Stimulated activated CD4-positive, alpha-beta T cell treated with anti-CD3 and anti-CD28 coated beads, Interleukin-1b, Interleukin-23, amount 100 ng/mL, for 24 hours (primary cell): Measurements from ENCODE around the gene PEAK1.
"Not testable (repeated sequence)": the region's sequence is repeated elsewhere in the genome, so short reads cannot be mapped to it uniquely, and the experiment has no call there.

Experiments used
- DNase-seq, 4 experiments: peaks; one replicate each; pipeline ENCODE4 v3.0.0-alpha.2; 2020; ENCODE audit warnings: low read depth in 4 of 4, low spot score in 1 of 4

PEAK1 gene

GRCh38 chr15:77311618-77312398, 108.1 kb downstream of the PEAK1 start:
- no peak for DNase-seq

DNA sequence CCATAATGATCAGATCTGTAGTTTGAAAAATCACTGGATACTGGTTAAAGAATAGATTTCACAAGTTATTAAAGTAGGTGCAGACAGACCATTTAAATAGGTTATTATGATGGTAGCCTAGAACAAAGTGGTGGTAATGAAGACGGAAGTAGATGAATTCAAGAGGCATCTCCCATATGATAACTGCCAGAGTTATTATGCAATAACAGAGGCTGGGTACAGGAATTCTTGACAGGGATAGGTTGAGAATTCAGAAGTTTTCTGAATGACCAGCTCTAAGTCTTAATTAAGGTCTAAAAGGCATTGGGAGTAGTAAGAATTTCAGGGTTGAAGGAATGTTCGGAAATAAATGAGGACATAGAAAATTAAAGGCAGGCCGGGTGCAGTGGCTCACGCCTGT, 108.9 kb downstream of the PEAK1 start:
- no peak for DNase-seq

DNA sequence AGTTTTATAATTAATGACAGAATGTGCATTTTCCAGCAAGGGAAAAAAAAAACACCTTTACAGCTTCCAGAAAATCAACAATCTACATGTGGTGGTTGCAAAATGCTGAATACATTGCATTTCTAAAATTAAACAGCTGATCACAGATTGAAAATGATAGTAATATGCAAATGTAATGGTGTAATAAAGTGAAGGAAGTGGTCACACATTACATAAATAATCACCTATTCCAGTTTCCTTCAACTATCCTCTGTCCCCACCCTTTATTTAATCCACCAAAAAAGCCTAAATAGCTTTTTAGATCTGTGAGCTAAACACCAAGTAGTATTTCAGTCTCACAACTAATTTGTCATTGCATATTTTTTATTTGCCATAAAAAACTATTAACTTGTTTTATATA, 110.5 kb downstream of the PEAK1 start:
- DNase-seq, result no peak

GRCh38 chr15:77305953-77306352, 114.0 kb downstream of the PEAK1 start:
- DNase-seq, result no peak

GRCh38 chr15:77296773-77297337, 123.0 kb downstream of the PEAK1 start:
- DNase-seq, result no peak

DNA sequence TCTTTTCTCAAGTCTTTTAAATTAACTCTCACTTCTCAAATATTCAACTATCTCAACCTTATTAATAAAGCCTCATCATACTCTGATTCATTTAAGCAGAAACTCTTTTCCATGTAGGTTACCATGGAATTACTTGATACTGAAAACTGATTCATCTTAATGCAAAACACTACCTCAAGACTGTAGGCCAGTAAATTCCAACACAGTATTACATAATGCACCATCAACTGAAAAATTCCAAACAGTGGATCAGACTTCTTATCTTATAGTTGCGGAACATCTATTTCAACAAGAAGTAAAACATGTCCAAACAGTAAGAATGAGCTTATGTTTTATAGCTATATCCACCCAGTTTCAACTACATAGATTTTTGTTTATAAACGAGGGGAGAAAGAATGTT, 124.5 kb downstream of the PEAK1 start:
- DNase-seq, result no peak

DNA sequence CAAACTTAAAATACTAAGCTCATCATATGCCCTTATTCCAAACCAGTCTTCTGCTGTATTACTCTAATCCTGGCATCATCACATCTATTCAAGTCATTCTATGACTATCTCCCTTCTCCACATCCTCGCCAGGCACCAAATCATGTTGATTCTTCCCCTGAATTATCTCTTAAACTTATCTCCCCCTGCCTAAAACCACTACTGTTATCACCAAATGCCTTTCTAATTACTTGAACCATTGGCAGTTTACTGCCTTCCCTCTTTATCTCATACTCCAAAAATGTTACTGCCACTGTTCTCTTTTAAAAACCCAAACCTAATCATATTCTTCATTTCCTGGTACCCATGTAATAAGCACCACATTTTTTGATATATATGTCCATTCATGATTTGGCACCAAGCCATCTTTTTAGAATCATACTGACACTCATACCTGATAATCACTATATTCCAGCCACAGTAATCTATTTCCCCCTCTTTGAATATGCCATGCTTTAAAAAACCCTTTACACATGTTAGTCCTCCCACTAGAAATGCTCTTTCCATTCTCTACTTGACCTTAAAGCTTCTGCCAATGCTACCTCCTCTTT, 126.8 kb downstream of the PEAK1 start:
- no peak for DNase-seq

GRCh38 chr15:77291107-77291506, 128.8 kb downstream of the PEAK1 start:
- no peak for DNase-seq

DNA sequence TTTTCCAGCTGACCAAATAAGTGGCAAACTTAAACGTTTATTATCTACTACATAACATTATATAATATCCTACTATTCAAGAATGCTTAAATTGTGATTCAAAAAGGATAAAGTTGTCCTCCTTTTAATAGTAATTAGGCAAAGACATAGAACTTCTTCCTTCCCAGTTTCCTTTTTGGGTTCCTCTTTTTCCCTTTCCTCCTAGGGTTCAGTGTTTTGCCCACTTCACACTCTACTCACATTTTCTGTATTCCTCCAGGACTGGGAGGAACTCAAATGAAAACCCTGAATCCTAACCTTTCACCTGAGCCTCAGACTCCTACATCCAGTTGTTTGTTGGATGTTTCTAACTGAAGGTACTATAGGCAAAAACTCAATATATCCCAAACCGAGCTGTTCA, 132.5 kb downstream of the PEAK1 start:
- no peak for DNase-seq

- no peak for DNase-seq
Observed at GRCh38 chr15:77285057-77285997, 134.6 kb downstream of the PEAK1 start.

DNA sequence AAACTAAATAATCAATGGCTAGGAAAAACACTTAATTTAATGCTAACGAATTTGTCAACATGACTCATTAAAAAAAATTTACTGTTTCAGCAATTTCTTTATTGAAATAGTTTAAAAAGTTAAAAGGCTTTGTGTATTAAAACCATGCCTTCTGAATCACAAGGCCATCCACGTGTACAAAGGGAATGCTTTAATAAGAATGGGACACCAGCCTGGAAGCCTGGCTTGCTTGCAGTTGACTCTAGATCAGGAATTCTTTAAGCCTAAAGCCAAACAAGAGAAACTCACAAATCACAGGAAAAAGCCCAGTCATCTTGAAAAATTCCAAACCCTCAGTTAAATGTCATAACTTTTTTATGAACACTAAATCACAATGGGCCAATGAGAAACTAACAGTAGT, 137.6 kb downstream of the PEAK1 start:
- DNase-seq, result no peak

DNA sequence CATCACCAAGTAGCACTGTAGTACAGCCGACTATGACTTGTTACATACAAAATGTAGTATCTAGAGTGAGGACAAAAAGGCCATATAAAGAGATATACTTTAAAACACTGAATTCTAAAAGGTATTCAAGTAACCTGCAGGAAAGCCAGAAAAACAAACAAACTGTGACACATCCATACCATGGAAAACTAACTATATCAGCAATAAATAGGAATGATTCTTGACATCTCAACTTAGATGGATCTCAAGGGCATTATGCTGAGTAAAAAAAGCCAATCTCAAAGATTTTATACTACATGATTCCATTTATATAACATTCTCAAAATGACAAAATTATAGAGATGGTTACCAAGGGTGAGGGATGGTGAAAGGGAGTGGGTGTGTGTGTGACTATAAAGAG, 143.0 kb downstream of the PEAK1 start:
- no peak for DNase-seq

- DNase-seq, result no peak
Observed at GRCh38 chr15:77276096-77276495, 143.8 kb downstream of the PEAK1 start.

DNA sequence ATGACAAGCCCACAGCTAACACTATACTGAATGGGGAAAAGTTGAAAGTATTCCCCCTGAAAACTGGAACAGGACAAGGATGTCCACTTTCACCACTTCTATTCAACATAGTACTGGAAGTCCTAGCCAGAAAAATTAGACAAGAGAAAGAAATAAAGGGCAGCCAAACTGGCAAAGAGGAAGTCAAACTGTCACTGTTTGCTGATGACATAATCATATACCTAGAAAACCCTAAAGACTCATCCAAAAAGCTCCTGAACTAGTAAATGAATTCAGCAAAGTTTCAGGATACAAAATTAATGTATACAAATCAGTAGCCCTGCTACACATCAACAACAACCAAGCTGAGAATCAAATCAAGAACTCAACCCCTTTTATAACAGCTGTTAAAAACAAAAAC, 146.8 kb downstream of the PEAK1 start:
- DNase-seq, result not testable (repeated sequence)

DNA sequence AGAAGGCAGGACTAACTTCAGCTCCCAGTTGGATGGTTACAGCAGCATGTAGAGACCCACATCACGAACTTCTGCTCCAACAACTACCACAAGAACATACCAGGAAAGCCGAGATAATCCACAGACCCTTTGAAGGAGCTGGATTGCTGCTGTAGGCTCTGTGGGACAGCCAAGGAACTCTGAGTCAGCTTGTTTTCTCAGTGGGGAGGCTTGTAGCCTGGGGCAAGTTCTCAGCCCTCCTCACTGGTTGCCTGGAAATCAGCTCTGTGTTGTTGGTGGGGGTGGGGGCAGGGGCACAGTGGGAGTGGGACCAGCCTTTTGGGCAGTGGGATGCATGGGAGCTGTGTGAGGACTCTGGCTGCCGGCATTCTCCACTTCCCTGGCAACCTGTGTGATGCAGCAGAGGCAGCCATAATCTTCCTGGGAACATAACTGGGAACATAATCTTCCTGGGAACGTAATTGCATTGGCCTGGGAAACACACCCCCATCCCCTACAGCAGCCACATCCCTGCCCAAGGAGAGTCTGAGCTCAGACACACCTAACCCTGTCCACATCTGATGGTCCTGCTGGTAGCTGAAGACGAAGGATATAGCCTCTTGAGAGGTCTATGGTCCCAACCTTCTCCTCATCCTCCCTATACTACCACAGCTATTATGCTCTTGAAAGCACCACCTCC, 153.1 kb downstream of the PEAK1 start:
- DNase-seq, result no peak

DNA sequence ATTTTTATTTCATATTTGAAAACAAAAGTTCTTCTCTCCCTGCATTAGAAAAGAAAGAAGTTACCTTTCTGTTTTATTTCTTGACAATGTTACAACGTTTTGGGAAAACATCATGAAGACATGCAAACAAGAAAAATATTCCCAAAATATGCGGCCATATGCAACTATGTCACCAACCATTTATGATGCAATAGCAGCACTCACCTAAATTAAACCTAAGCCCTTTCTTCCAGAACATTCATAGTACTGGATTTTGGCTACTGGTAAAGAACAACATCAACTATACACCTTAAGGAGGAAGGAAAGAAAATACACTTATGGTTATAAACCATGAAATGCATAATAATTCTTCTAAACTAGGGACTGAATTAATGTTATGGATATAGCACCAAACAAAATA, 164.5 kb downstream of the PEAK1 start:
- no peak for DNase-seq

- peak in 1 of 4 experiments; percentile 5 for DNase-seq
Observed at GRCh38 chr15:77251662-77252061, 168.2 kb downstream of the PEAK1 start.

GRCh38 chr15:77247116-77247515, 172.8 kb downstream of the PEAK1 start:
- DNase-seq, result no peak

DNA sequence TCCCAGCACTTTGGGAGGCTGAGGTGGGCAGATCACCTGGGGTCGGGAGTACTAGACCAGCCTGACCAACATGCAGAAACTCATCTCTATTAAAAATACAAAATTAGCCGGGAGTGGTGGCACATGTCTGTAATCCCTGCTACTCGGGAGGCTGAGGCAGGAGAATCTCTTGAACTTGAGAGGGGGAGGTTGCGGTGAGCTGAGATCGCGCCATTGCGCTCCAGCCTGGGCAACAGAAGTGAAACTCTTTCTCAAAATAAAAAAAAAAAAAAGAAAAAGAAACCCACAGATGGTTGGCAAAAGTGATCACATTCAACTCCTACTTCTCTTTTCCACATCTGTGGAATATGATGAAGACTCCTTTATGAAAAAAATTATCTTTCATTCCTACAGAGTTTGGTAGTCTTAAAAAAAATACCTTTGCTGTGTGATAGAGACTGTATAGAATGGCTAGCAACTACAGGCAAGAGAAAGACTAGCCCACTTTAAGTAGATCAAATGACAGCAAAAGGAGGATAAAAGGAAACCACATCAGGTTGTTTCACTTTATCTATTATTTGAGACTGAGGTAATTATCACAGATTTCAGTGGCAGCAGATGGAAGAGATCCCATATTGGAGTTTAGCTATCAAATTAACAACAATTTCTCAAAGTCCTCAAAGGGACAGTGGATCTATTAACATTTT, 176.0 kb downstream of the PEAK1 start:
- DNase-seq, result no peak

DNA sequence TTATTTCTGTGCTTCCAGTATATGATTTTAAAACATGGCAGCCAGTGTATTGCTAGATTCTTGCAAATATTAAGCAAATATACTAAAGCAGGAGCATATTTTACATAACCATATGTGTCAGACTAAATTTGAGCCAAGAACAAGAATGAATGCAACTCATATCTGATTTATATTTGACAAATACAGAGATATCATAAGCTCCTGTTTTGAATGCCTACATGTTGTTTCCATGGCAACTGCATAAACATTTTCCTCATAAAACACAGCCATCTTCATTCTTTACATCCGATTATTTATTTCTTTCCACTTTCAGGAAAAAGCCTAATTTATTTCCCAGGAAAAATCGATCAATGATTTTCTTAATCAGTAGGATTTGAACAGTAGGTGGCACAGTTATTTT, 176.8 kb downstream of the PEAK1 start:
- DNase-seq, result no peak
